ENCODE results near the gene CTAGE1.
A peak's percentile ranks its signal among the peaks of the same experiment; 100 is the strongest.
"Not testable (repeated sequence)": the region's sequence is repeated elsewhere in the genome, so short reads cannot be mapped to it uniquely, and the experiment has no call there.

The CTAGE1 gene

GRCh38 chr18:22394428-22394827, 23.3 kb downstream of the CTAGE1 start:
- no peak for DNase-seq (ENCODE audit: low read depth)

GRCh38 chr18:22393164-22393563, 24.6 kb downstream of the CTAGE1 start:
- H3K4me3 ChIP-seq (ENCODE audit: low read depth, low read length); DNase-seq (ENCODE audit: low read depth): not testable (repeated sequence)

More at GRCh38 chr18:22394428-22394827, 23.3 kb downstream of the CTAGE1 start:
- H3K4me3 ChIP-seq (ENCODE audit: low read depth, low read length): no peak overlapping the region
- TF ChIP-seq, protein P1, sequence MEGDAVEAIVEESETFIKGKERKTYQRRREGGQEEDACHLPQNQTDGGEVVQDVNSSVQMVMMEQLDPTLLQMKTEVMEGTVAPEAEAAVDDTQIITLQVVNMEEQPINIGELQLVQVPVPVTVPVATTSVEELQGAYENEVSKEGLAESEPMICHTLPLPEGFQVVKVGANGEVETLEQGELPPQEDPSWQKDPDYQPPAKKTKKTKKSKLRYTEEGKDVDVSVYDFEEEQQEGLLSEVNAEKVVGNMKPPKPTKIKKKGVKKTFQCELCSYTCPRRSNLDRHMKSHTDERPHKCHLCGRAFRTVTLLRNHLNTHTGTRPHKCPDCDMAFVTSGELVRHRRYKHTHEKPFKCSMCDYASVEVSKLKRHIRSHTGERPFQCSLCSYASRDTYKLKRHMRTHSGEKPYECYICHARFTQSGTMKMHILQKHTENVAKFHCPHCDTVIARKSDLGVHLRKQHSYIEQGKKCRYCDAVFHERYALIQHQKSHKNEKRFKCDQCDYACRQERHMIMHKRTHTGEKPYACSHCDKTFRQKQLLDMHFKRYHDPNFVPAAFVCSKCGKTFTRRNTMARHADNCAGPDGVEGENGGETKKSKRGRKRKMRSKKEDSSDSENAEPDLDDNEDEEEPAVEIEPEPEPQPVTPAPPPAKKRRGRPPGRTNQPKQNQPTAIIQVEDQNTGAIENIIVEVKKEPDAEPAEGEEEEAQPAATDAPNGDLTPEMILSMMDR (IDR thresholded peaks at IDR 0.05; ENCODE audit: control insufficient read depth, extremely low read depth, insufficient read depth): no peak

DNA sequence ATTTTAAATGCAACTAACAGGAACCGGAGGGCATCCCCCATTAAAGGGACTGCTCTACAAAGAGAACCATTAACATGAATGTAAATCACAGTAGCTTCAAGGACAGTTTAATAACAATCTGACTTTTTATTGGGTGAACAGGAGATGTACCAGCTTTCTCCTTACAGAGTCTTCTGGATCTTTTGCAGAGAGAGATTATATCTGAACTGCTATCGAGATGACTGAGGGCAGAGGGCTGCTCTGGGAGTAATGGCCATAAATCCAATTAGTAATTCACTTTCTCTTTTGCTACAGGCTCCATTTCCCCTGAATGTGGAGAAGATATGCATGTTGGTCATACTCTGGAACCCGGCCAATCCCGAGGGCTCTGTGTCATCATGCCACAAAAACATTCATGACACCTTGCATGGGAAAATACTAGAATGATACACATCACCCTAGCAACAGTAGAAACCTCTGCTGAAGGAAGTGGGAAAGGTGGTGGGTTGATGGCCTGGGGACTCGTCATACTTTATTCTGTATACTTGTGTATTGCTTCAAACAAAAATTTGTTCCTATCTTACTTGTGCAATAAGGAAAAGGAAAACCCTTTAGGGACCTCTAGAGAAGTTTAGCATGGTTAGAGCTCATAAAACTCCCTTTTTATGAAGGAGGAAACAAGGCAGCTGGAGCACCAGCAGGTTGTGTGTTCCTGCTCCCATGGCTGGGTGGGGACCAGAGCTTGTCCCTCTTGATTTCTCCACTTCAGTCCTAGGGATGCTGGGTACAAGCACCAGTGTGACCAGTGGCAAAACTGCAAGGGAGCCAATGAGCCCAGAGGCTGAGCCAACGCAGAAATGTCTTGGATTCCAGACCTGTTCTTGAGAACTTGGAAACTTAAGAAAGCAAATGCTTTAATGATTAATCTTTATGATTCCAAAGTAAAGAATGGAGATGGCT, 26.0 kb downstream of the CTAGE1 start:
- no peak for DNase-seq (ENCODE audit: low read depth)
- H3K4me3 ChIP-seq (ENCODE audit: low read depth, low read length): no peak overlapping the region
- TF ChIP-seq, protein P1 (IDR thresholded peaks at IDR 0.05; ENCODE audit: control insufficient read depth, extremely low read depth, insufficient read depth): no peak

GRCh38 chr18:22387787-22388186, 29.9 kb downstream of the CTAGE1 start:
- no peak overlapping the region for H3K4me3 ChIP-seq (ENCODE audit: low read depth, low read length)
- no peak for DNase-seq (ENCODE audit: low read depth)
- TF ChIP-seq, protein P1 (IDR thresholded peaks at IDR 0.05; ENCODE audit: control insufficient read depth, extremely low read depth, insufficient read depth): no peak

DNA sequence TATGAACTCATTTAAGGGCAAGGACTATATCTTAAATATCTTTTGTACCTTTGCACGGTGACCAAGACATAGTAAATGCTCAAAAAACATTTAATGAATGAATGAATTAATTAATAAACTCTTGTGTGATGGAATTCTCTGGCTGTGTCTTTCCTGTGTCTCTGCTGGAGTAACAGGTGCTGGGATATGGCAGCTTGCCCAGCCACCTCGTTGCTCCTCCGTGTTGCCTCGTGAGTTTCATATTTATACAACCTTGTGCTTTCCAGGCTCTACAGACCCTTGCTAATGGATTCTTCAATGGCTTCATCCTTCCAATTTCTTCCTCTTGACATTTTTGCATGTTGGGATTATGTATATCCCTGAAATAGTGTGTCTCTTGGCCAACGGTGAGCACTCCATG, 30.4 kb downstream of the CTAGE1 start:
- DNase-seq (ENCODE audit: low read depth): no peak
- no peak overlapping the region for H3K4me3 ChIP-seq (ENCODE audit: low read depth, low read length)
- TF ChIP-seq, protein P1 (IDR thresholded peaks at IDR 0.05; ENCODE audit: control insufficient read depth, extremely low read depth, insufficient read depth): no peak

DNA sequence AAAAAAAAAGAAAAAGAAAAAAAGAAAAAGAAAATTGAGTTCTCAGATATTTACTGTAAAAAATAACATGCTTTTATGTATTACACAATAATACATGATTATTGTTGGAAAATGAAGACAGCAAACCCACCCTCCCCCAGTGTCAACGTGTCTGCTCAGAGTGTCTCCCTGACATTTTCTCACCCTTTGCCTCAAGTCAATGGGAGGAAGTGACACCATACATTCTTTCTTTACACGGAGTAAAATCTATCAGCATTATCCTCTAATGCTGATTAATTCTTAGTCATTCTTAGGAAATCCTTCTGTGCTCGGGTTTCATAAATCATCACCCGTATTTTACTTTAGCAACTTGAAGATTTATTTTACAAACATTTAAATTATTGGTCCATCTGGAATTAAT, 32.0 kb downstream of the CTAGE1 start:
- no peak for DNase-seq (ENCODE audit: low read depth)
- H3K4me3 ChIP-seq (ENCODE audit: low read depth, low read length): no peak overlapping the region
- TF ChIP-seq, protein P1 (IDR thresholded peaks at IDR 0.05; ENCODE audit: control insufficient read depth, extremely low read depth, insufficient read depth): no peak

GRCh38 chr18:22378672-22379282, 38.9 kb downstream of the CTAGE1 start:
- DNase-seq (ENCODE audit: low read depth): no peak
- no peak overlapping the region for H3K4me3 ChIP-seq (ENCODE audit: low read depth, low read length)
- TF ChIP-seq, protein P1 (IDR thresholded peaks at IDR 0.05; ENCODE audit: control insufficient read depth, extremely low read depth, insufficient read depth): peak; percentile 65

Data from LNCaP clone FGC (cell line).